Neuronal stem cell (in vitro differentiated cells): ENCODE data around the gene AKAP1.
"Not testable (repeated sequence)": the region's sequence is repeated elsewhere in the genome, so short reads cannot be mapped to it uniquely, and the experiment has no call there.

Experiments
- DNase-seq: peaks from one replicate; pipeline ENCODE4 v3.0.0-alpha.2; 2013; ENCODE audit warnings: low spot score
- H2AFZ ChIP-seq: one replicate; pipeline ENCODE4 v1.6.1; 2013; ENCODE audit warnings: mild to moderate bottlenecking, low read length, inconsistent platforms
- H2AK5ac ChIP-seq: 2 replicates; pipeline ENCODE4 v1.6.1; 2013; ENCODE audit warnings: low read depth, mild to moderate bottlenecking, inconsistent platforms, low read length, moderate library complexity, mixed read lengths
- H2BK120ac ChIP-seq: 2 replicates; pipeline ENCODE4 v1.6.1; 2013; ENCODE audit warnings: low read depth, mild to moderate bottlenecking, inconsistent platforms, low read length, moderate library complexity, mixed read lengths
- H2BK12ac ChIP-seq: one replicate; pipeline ENCODE4 v1.6.1; 2013; ENCODE audit warnings: low read length, inconsistent platforms
- H2BK15ac ChIP-seq: 2 replicates; pipeline ENCODE4 v1.6.1; 2013; ENCODE audit warnings: mild to moderate bottlenecking, low read length, inconsistent platforms, mixed read lengths
- H2BK5ac ChIP-seq: one replicate; pipeline ENCODE4 v1.6.1; 2013; ENCODE audit warnings: inconsistent platforms, mild to moderate bottlenecking, low read length, moderate library complexity
- H3K14ac ChIP-seq: one replicate; pipeline ENCODE4 v1.6.1; 2013; ENCODE audit warnings: low read length, inconsistent platforms
- H3K18ac ChIP-seq: 2 replicates; pipeline ENCODE4 v1.6.1; 2013; ENCODE audit warnings: low read length, inconsistent platforms
- H3K23ac ChIP-seq: 2 replicates; pipeline ENCODE4 v1.6.1; 2013; ENCODE audit warnings: low read depth, mild to moderate bottlenecking, mixed read lengths, low read length, inconsistent platforms; ENCODE audit not compliant: poor library complexity
- H3K27ac ChIP-seq: replicated peaks from 3 replicates; pipeline ENCODE4 v1.5.1; 2013; ENCODE audit warnings: low read length, inconsistent platforms
- H3K27me3 ChIP-seq, 3 experiments: 2 replicates each; pipeline ENCODE4 v1.6.1; 2013; ENCODE audit warnings: low read length in 3 of 3, mild to moderate bottlenecking in 2 of 3, inconsistent platforms in 1 of 3, low read depth in 1 of 3, mixed read lengths in 1 of 3, moderate library complexity in 1 of 3; ENCODE audit not compliant: control insufficient read depth in 3 of 3, insufficient read depth in 3 of 3
- H3K36me3 ChIP-seq, 2 donors: replicated peaks in 1 of 2; 2 replicates each; pipeline ENCODE4 v1.6.1; 2013; ENCODE audit warnings: low read length in 2 of 2; ENCODE audit not compliant: control insufficient read depth in 2 of 2, insufficient read depth in 2 of 2
- H3K4ac ChIP-seq: 2 replicates; pipeline ENCODE4 v1.6.1; 2013; ENCODE audit warnings: inconsistent platforms, mild to moderate bottlenecking, low read length, moderate library complexity
- H3K4me1 ChIP-seq, 2 donors: 1 replicate in 1 of 2; 2 replicates in 1 of 2; pipeline ENCODE4 v1.6.1; 2013; ENCODE audit warnings: low read length in 2 of 2, low read depth in 1 of 2; ENCODE audit not compliant: control insufficient read depth in 2 of 2, insufficient read depth in 1 of 2
- H3K4me2 ChIP-seq: one replicate; pipeline ENCODE4 v1.6.1; 2013; ENCODE audit warnings: mild to moderate bottlenecking, low read length, inconsistent platforms; ENCODE audit not compliant: insufficient read depth, poor library complexity, severe bottlenecking
- H3K4me3 ChIP-seq, 2 donors: 2 replicates each; pipeline ENCODE4 v1.5.1; 2013; ENCODE audit warnings: low read length in 2 of 2, mild to moderate bottlenecking in 2 of 2, inconsistent platforms in 1 of 2, moderate library complexity in 1 of 2
- H3K79me1 ChIP-seq: one replicate; pipeline ENCODE4 v1.6.1; 2013; ENCODE audit warnings: low read depth, mild to moderate bottlenecking, inconsistent platforms, low read length, moderate library complexity
- H3K9ac ChIP-seq: one replicate; pipeline ENCODE4 v1.6.1; 2013; ENCODE audit warnings: mild to moderate bottlenecking, low read depth, low read length, inconsistent platforms; ENCODE audit not compliant: poor library complexity
- H3K9me3 ChIP-seq, 2 donors: replicated peaks in 1 of 2; 2 replicates each; pipeline versions ENCODE3 to v1.6.1; 2013; ENCODE audit warnings: low read length in 2 of 2, mild to moderate bottlenecking in 2 of 2, inconsistent platforms in 1 of 2, low read depth in 1 of 2, mixed read lengths in 1 of 2, moderate library complexity in 1 of 2; ENCODE audit not compliant: control insufficient read depth in 2 of 2, insufficient read depth in 1 of 2
- H4K8ac ChIP-seq: one replicate; pipeline ENCODE4 v1.6.1; 2013; ENCODE audit warnings: low read depth, mild to moderate bottlenecking, inconsistent platforms, low read length, moderate library complexity
- H4K91ac ChIP-seq: one replicate; pipeline ENCODE4 v1.6.1; 2013; ENCODE audit warnings: low read length, low read depth, mild to moderate bottlenecking, inconsistent platforms; ENCODE audit not compliant: poor library complexity
- WGBS, 2 donors: extraction: QIAGEN DNeasy Blood & Tissue Kit; methylation state at CpG; one replicate each; pipeline ENCODE4 v1.1.7; 2013; ENCODE audit warnings: missing lambda C conversion rate in 2 of 2, mixed read lengths in 1 of 2; ENCODE audit not compliant: insufficient read length in 2 of 2, insufficient replicate concordance in 1 of 2; ENCODE audit errors: extremely low coverage in 2 of 2; 5-methylcytosine and 5-hydroxymethylcytosine counted together

AKAP1 gene

GRCh38 chr17:57097832-57098421 lies 12.9 kb downstream of the AKAP1 start:
- Histone ChIP-seq H2BK120ac (no peak overlapping the region), H3K4me2 (peak overlapping the region; percentile 0), H4K8ac (no peak overlapping the region), H3K9ac (no peak overlapping the region), H3K14ac (no peak overlapping the region), H3K4me3 (no peak overlapping the region), H3K27ac (no peak overlapping the region), H2AK5ac (peak overlapping the region; percentile 62), H2BK12ac (no peak overlapping the region), H3K27me3 (no peaks in the 10 kb centered on the region), H3K9me3 (peaks cover 0 to 2% of the 10 kb centered on the region in 2 donors), H2BK5ac (no peak overlapping the region), H2AFZ (no peak overlapping the region), H2BK15ac (no peak overlapping the region), H3K4me1 (peaks cover 5 to 13% of the 10 kb centered on the region in 2 donors), H3K23ac (no peak overlapping the region), H3K4ac (no peak overlapping the region), H3K79me1 (peaks cover 2% of the 10 kb centered on the region), H4K91ac (no peak overlapping the region), H3K18ac (peak overlapping the region; percentile 27), H3K36me3 (peaks cover 0 to 16% of the 10 kb centered on the region in 2 donors)
- WGBS, 2 donors = no CpG with 5 or more reads among the region's 2 CpGs
- DNase-seq = no peak

GRCh38 chr17:57099165-57099564 lies 14.1 kb downstream of the AKAP1 start:
- Histone ChIP-seq H3K4me1 (peaks cover 5 to 13% of the 10 kb centered on the region in 2 donors), H3K4ac (no peak overlapping the region), H3K23ac (no peak overlapping the region), H3K27ac (no peak overlapping the region), H2BK12ac (no peak overlapping the region), H3K36me3 (peaks cover 0 to 16% of the 10 kb centered on the region in 2 donors), H2AFZ (no peak overlapping the region), H3K4me2 (no peak overlapping the region), H2BK15ac (no peak overlapping the region), H4K91ac (no peak overlapping the region), H4K8ac (no peak overlapping the region), H3K9ac (no peak overlapping the region), H3K18ac (no peak overlapping the region), H3K9me3 (peaks cover 0 to 2% of the 10 kb centered on the region in 2 donors), H2AK5ac (no peak overlapping the region), H2BK120ac (no peak overlapping the region), H3K27me3 (no peaks in the 10 kb centered on the region), H2BK5ac (no peak overlapping the region), H3K14ac (no peak overlapping the region), H3K4me3 (no peak overlapping the region), H3K79me1 (peaks cover 2% of the 10 kb centered on the region)
- WGBS, 2 donors = no CpG with 5 or more reads among the region's 3 CpGs
- no peak for DNase-seq

GRCh38 chr17:57102122-57102521 lies 17.1 kb downstream of the AKAP1 start:
- Histone ChIP-seq H3K14ac (no peak overlapping the region), H2BK12ac (no peak overlapping the region), H3K27me3 (no peaks in the 10 kb centered on the region), H3K79me1 (peaks cover 2% of the 10 kb centered on the region), H2BK120ac (no peak overlapping the region), H2BK15ac (no peak overlapping the region), H4K8ac (no peak overlapping the region), H3K4me1 (peaks cover 3 to 12% of the 10 kb centered on the region in 2 donors), H2BK5ac (no peak overlapping the region), H3K27ac (no peak overlapping the region), H4K91ac (no peak overlapping the region), H3K4me2 (no peak overlapping the region), H3K36me3 (peaks cover 2 to 33% of the 10 kb centered on the region in 2 donors), H3K18ac (no peak overlapping the region), H3K9ac (no peak overlapping the region), H3K4me3 (no peak overlapping the region), H3K4ac (no peak overlapping the region), H3K23ac (no peak overlapping the region), H2AK5ac (no peak overlapping the region), H3K9me3 (no peaks in the 10 kb centered on the region), H2AFZ (no peak overlapping the region)
- no peak for DNase-seq
- no CpG with 5 or more reads among the region's 4 CpGs for WGBS, 2 donors

GRCh38 chr17:57102660-57103059 lies 17.6 kb downstream of the AKAP1 start:
- H3K4ac ChIP-seq, H3K14ac ChIP-seq, H4K8ac ChIP-seq, H3K27ac ChIP-seq, H2BK5ac ChIP-seq, H2BK15ac ChIP-seq, H3K79me1 ChIP-seq, H3K27me3 ChIP-seq, H4K91ac ChIP-seq, H3K9ac ChIP-seq, H2BK120ac ChIP-seq, H2AK5ac ChIP-seq, H3K4me3 ChIP-seq, H3K9me3 ChIP-seq, H3K23ac ChIP-seq, H3K18ac ChIP-seq, H3K4me2 ChIP-seq, H2BK12ac ChIP-seq, H2AFZ ChIP-seq, DNase-seq: not testable (repeated sequence)
- H3K36me3 ChIP-seq = peaks cover 2 to 36% of the 10 kb centered on the region in 2 donors
- no CpG with 5 or more reads among the region's 12 CpGs for WGBS, 2 donors
- H3K4me1 ChIP-seq = peaks cover 7 to 15% of the 10 kb centered on the region in 2 donors
